Measurements from ENCODE around the gene NFKB2.

GRCh38 chr10:102403115-102403514, 7.6 kb downstream of the NFKB2 start:
- no peak for TF ChIP-seq GATA2 (IDR thresholded peaks at IDR 0.05; ENCODE audit: low read depth, low read length)
- TF ChIP-seq GATA3 (IDR thresholded peaks at IDR 0.05; ENCODE audit: low read depth, low read length), result no peak
